HG03558 (cell line): Measurements from ENCODE around the gene MYL12A.

Source experiments
- ATAC-seq: cut with Tn5 transposase; IDR thresholded peaks from one replicate; pipeline ENCODE4 v1.9.1; 2021; ENCODE audit warnings: moderate number of reproducible peaks; ENCODE audit not compliant: unreplicated experiment; ENCODE audit errors: extremely low read depth

MYL12A gene

DNA sequence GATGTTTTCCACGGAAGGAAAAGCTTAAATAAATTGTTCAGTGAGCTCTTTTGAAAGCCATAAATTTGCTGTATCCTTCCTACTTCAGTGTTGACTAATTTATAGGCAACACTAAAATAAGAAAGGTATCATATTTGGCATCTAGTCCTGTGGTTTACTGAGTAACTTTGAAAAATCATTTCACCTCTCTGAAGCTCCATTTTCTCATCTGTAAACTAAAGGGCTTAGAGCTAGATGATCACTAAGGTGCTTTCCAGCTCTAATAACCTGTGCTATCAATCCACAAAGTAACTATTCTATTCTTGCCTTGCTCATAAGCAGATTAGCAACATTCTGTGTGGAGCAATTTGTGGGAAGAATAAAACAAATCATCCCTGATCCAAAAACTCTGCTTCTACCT is 24.2 kb upstream of the MYL12A start:
- ATAC-seq: no peak

DNA sequence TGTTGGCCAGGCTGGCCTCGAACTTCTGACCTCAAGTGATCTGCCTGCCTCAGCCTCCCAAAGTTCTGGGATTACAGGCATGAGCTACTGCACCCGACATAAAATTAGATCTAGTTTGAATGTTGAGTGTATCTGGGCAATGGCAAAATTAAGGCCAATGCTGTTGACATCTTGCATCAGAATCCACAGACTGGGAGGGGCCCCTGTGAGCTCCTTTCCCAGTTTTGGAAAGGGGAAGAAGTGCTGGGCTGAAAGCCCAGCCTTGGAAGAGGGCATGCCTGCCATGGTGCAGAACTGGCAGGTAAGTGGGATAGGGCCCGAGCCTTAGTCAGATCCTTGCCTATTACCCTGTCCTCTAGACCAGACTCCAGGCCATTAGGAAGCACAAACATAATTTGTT is 23.4 kb upstream of the MYL12A start:
- no peak for ATAC-seq

DNA sequence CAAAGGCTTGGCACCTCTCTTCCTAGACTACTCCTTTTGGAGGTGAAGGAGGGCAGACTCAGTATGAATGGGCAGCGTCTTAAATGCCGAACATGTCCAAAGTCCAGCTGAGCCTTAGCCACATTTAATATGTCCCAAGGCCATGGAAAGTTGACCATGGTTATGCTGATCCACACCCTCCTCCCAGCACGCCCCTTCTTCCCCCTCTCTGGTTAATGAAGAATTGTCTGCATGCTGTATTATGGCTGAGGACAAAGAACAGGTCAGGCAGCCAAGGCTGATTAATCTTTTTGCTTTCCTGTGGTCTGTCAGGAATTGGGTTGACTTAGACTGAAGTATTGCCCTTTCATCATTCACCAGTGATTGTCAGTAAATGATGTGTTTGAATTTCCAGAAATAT is 22.0 kb upstream of the MYL12A start:
- no peak for ATAC-seq

- no peak for ATAC-seq
Observed at GRCh38 chr18:3226048-3226447, 21.6 kb upstream of the MYL12A start.

GRCh38 chr18:3230401-3231334 is 16.9 kb upstream of the MYL12A start:
- ATAC-seq: no peak

DNA sequence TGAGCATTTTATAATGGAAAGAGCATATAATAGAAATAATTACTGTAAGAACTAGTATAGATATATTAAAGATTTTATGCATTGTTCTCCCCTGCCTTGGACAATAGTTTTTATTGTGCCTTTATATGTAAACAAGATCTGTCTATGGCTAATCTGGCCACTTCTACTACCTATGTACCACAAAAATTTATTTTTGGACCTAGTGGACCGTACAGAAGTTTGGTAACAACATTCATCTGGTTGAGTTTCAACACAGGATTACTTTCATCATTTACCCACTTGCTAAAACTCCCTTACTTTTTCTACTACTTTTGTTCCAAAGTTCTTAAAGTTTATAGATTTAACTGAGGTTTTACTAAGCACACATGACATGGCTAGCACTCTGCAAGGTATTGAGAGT is 14.6 kb upstream of the MYL12A start:
- ATAC-seq: no peak

- no peak for ATAC-seq
Observed at GRCh38 chr18:3233433-3234168, 14.0 kb upstream of the MYL12A start.

GRCh38 chr18:3234457-3234856 is 13.1 kb upstream of the MYL12A start:
- ATAC-seq: no peak

GRCh38 chr18:3235846-3236245 is 11.8 kb upstream of the MYL12A start:
- ATAC-seq: no peak

- ATAC-seq: no peak
Observed at GRCh38 chr18:3236470-3236869, 11.1 kb upstream of the MYL12A start.

- ATAC-seq: no peak
Observed at GRCh38 chr18:3238742-3239141, 8.9 kb upstream of the MYL12A start.

GRCh38 chr18:3245185-3245564 is 2.4 kb upstream of the MYL12A start:
- no peak for ATAC-seq

- peak; percentile 43 for ATAC-seq
Observed at GRCh38 chr18:3245853-3246634, 1.6 kb upstream of the MYL12A start.

GRCh38 chr18:3246635-3247239 is 864 bp upstream of the MYL12A start:
- no peak for ATAC-seq

GRCh38 chr18:3248062-3248657 is 559 bp downstream of the MYL12A start:
- no peak for ATAC-seq

GRCh38 chr18:3248658-3249359 is 1.2 kb downstream of the MYL12A start:
- no peak for ATAC-seq

GRCh38 chr18:3250237-3251107 is 2.9 kb downstream of the MYL12A start:
- no peak for ATAC-seq

DNA sequence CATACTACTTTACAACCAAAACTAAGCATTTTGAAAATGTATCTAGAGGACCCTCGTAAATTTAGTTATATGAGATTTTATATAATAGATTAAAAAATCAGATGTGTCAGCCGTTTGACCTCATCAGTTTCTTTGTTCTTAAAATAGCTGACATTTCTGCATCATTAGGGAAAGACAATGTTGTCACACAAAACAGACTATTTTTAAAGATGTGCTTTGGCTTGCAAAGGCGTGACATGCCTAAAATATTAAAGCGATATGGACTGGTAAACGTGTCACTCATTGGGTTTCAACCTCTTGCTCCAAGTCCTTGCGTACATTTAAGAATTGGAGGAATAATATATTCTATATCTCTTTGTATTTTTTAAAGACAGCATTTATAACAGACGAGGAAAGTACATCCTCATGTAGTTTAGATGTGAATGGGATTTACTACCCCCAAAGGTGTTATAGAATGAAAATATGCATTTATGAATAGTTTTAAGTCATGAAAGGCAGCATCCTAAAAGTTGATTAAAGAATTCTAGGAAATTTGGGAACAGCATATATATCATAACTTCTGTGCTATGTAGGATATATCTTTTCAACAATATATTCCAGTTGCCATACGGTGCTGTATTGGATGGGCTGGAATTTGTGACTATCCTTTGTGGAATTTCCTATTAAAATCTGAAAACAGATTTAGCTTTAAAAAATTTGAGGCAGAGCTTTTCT is 3.8 kb downstream of the MYL12A start:
- no peak for ATAC-seq
